Measurements from ENCODE around the gene FMR1NB. TPM values are rescaled to one million over a fixed set of nuclear protein-coding genes. Genes with fewer than 3 reads are reported as not detected.

FMR1NB gene
- total RNA-seq, 1 experiment from 2014 or later: not detected

- Histone ChIP-seq H3K36me3 (ENCODE audit: control insufficient read depth, insufficient read depth, low read length) (peaks cover 4% of the 10 kb centered on the region; the same call in 1 of the 2 replicates), H3K27me3 (ENCODE audit: control insufficient read depth, insufficient read depth, low read length) (no peaks in the 10 kb centered on the region), H3K27ac (ENCODE audit: low read length) (no peak overlapping the region), H3K9me3 (ENCODE audit: control insufficient read depth, insufficient read depth, low read depth, low read length) (no peaks in the 10 kb centered on the region), H3K4me3 (ENCODE audit: low read depth in 2 of 2, low read length in 2 of 2) (no peak overlapping the region), H3K4me1 (ENCODE audit: control insufficient read depth, insufficient read depth, low read length) (no peaks in the 10 kb centered on the region)
- POLR2A ChIA-PET: no interaction called here
- CTCF ChIA-PET: no interaction called here
- no TSS peak for BruUV-seq (replicated peaks)
- intact Hi-C loops (cut with micrococcal nuclease; ENCODE audit: unreplicated experiment) (no loop called here), in situ Hi-C loops (cut with HindIII; ENCODE audit: low pct_unique_long_range_greater_than_20kb, low sequenced_read_pairs) (no loop called here)
- DNase-seq (ENCODE audit: low read depth, low spot score): no peak
- no peak for ATAC-seq
- TF ChIP-seq CTCF (IDR thresholded peaks at IDR 0.05) (no peak), SIN3A (IDR thresholded peaks at IDR 0.05; ENCODE audit: borderline replicate concordance, insufficient read depth, low read depth, low read length) (no peak), REST (IDR thresholded peaks at IDR 0.05; ENCODE audit: insufficient read depth in 1 of 2, low read depth in 2 of 2, low read length in 1 of 2) (no peak)
Measured at GRCh38 chrX:147953976-147954375, 27.2 kb upstream of the FMR1NB start.

GRCh38 chrX:147957291-147957690, 23.8 kb upstream of the FMR1NB start:
- Histone ChIP-seq H3K9me3 (ENCODE audit: control insufficient read depth, insufficient read depth, low read depth, low read length) (no peaks in the 10 kb centered on the region), H3K36me3 (ENCODE audit: control insufficient read depth, insufficient read depth, low read length) (no peaks in the 10 kb centered on the region), H3K4me1 (ENCODE audit: control insufficient read depth, insufficient read depth, low read length) (no peaks in the 10 kb centered on the region), H3K27me3 (ENCODE audit: control insufficient read depth, insufficient read depth, low read length) (no peaks in the 10 kb centered on the region), H3K27ac (ENCODE audit: low read length) (no peak overlapping the region), H3K4me3 (ENCODE audit: low read depth in 2 of 2, low read length in 2 of 2) (no peak overlapping the region)
- POLR2A ChIA-PET: no interaction called here
- CTCF ChIA-PET: no interaction called here
- DNase-seq (ENCODE audit: low read depth, low spot score) (no peak), ATAC-seq (no peak)
- intact Hi-C loops (cut with micrococcal nuclease; ENCODE audit: unreplicated experiment): no loop called here
- TF ChIP-seq REST (IDR thresholded peaks at IDR 0.05; ENCODE audit: insufficient read depth in 1 of 2, low read depth in 2 of 2, low read length in 1 of 2) (no peak), CTCF (IDR thresholded peaks at IDR 0.05) (no peak), POLR2AphosphoS5 (IDR thresholded peaks at IDR 0.05; ENCODE audit: low read depth, low read length) (no peak), SIN3A (IDR thresholded peaks at IDR 0.05; ENCODE audit: borderline replicate concordance, insufficient read depth, low read depth, low read length) (no peak), TCF7L2 (IDR thresholded peaks at IDR 0.05; ENCODE audit: low read depth, low read length) (no peak)
- in situ Hi-C loops (cut with HindIII; ENCODE audit: low pct_unique_long_range_greater_than_20kb, low sequenced_read_pairs): no loop called here
- BruUV-seq (replicated peaks): no TSS peak

All from Panc1 (cell line).